B cell (primary cell): ENCODE measurements around the gene XCL2. TPM values are rescaled to one million over a fixed set of nuclear protein-coding genes. Genes with fewer than 3 reads are reported as not detected.
"Not testable (repeated sequence)": the region's sequence is repeated elsewhere in the genome, so short reads cannot be mapped to it uniquely, and the experiment has no call there.

Source experiments
- ATAC-seq: fragments of 200-7000 bp; cut with Tn5 transposase; one replicate; pipeline ENCODE4 v1.10.0; 2021; ENCODE audit warnings: low read depth, mild to moderate bottlenecking, moderate number of reproducible peaks, moderate library complexity
- CTCF ChIA-PET: fragments of 350-600 bp; sonication (Branson Sonifier 250); formaldehyde crosslinking; loops from one replicate; lab custom pipeline; 2021; ENCODE audit warnings: antibody characterized with exemption, inconsistent platforms; lab: Charles Lee
- POLR2A ChIA-PET: fragments of 350-600 bp; sonication (Branson Sonifier 250); formaldehyde crosslinking; loops from one replicate; lab custom pipeline; 2021; ENCODE audit warnings: antibody characterized with exemption; lab: Charles Lee
- DNase-seq: peaks from one replicate; pipeline ENCODE4 v3.0.0; 2013
- H2AFZ ChIP-seq: 2 replicates; pipeline ENCODE4 v1.6.1; 2012; ENCODE audit warnings: mild to moderate bottlenecking, low read depth, low read length; ENCODE audit not compliant: insufficient read depth, poor library complexity, severe bottlenecking
- H3K27ac ChIP-seq, 2 donors: 1 replicate in 1 of 2; 2 replicates in 1 of 2; pipeline ENCODE4 v1.5.1; 2012 to 2013; ENCODE audit warnings: low read length in 2 of 2, mild to moderate bottlenecking in 2 of 2, moderate library complexity in 1 of 2
- H3K27me3 ChIP-seq, 4 experiments: fragments of 200-600 bp in 1 of 4; sonication (generic) in 1 of 4; replicated peaks in 1 of 4; 1 replicate in 2 of 4; 2 replicates in 2 of 4; pipeline versions ENCODE4 v1.6.1 to v1.7.0; 2013 to 2016; ENCODE audit warnings: low read length in 3 of 4, mild to moderate bottlenecking in 2 of 4, mixed read lengths in 1 of 4, moderate library complexity in 1 of 4; ENCODE audit not compliant: insufficient read depth in 4 of 4, control insufficient read depth in 3 of 4; ENCODE audit errors: control extremely low read depth in 1 of 4
- H3K36me3 ChIP-seq, 2 experiments: replicated peaks in 1 of 2; 1 replicate in 1 of 2; 2 replicates in 1 of 2; pipeline versions ENCODE4 v1.6.1 to v1.7.1; 2013; ENCODE audit warnings: low read length in 1 of 2; ENCODE audit not compliant: insufficient read depth in 2 of 2, control insufficient read depth in 1 of 2; ENCODE audit errors: control extremely low read depth in 1 of 2, extremely low read depth in 1 of 2
- H3K4me1 ChIP-seq, 2 donors: fragments of 200-600 bp in 1 of 2; sonication (generic) in 1 of 2; 1 replicate in 1 of 2; 2 replicates in 1 of 2; pipeline versions ENCODE4 v1.5.1 to v1.6.1; 2013 to 2017; ENCODE audit warnings: low read length in 2 of 2; ENCODE audit not compliant: control insufficient read depth in 2 of 2, insufficient read depth in 2 of 2
- H3K4me2 ChIP-seq: replicated peaks from 2 replicates; pipeline ENCODE3; 2012; ENCODE audit warnings: mild to moderate bottlenecking, low read depth, low read length; ENCODE audit not compliant: poor library complexity, severe bottlenecking
- H3K4me3 ChIP-seq, 5 experiments: fragments of 200-600 bp in 1 of 5; sonication (generic) in 1 of 5; 1 replicate in 3 of 5; 2 replicates in 2 of 5; pipeline versions ENCODE4 v1.5.1 to v1.7.0; 2011 to 2016; ENCODE audit warnings: low read length in 4 of 5, mild to moderate bottlenecking in 4 of 5, low read depth in 2 of 5, control low read depth in 1 of 5, moderate library complexity in 1 of 5; ENCODE audit not compliant: insufficient read depth in 1 of 5; ENCODE audit errors: control extremely low read depth in 1 of 5, extremely low read depth in 1 of 5
- H3K79me2 ChIP-seq: fragments of 200-600 bp; sonication (generic); one replicate; pipeline ENCODE4 v1.6.0; 2016; ENCODE audit warnings: low read length; ENCODE audit not compliant: control insufficient read depth, insufficient read depth
- H3K9ac ChIP-seq: fragments of 200-600 bp; sonication (generic); 2 replicates; pipeline ENCODE4 v1.6.1; 2017; ENCODE audit warnings: mild to moderate bottlenecking, low read length, moderate library complexity
- H3K9me3 ChIP-seq, 3 donors: one replicate each; pipeline versions ENCODE4 v1.6.1 to v1.7.1; 2013; ENCODE audit warnings: low read length in 2 of 3; ENCODE audit not compliant: control insufficient read depth in 2 of 3, insufficient read depth in 1 of 3; ENCODE audit errors: control extremely low read depth in 1 of 3
- H4K20me1 ChIP-seq: 2 replicates; pipeline ENCODE4 v1.6.0; 2012; ENCODE audit warnings: mild to moderate bottlenecking, low read length; ENCODE audit not compliant: insufficient read depth, control insufficient read depth, poor library complexity, severe bottlenecking
- H3K27ac Mint-ChIP-seq: one replicate; pipeline ENCODE4 v1.8.0; 2021; ENCODE audit warnings: mixed read lengths
- H3K27me3 Mint-ChIP-seq: one replicate; pipeline ENCODE4 v1.8.0; 2021; ENCODE audit warnings: mixed read lengths
- H3K4me1 Mint-ChIP-seq: one replicate; pipeline ENCODE4 v1.8.0; 2021; ENCODE audit warnings: mixed read lengths
- H3K4me3 Mint-ChIP-seq: one replicate; pipeline ENCODE4 v1.8.0; 2021; ENCODE audit warnings: mixed read lengths
- H3K9me3 Mint-ChIP-seq: one replicate; pipeline ENCODE4 v1.8.0; 2022; ENCODE audit warnings: mixed read lengths; ENCODE audit not compliant: insufficient read depth
- WGBS: methylation state at CpG from one replicate; pipeline ENCODE4 v1.1.5; 2013; ENCODE audit warnings: missing lambda C conversion rate; ENCODE audit not compliant: insufficient coverage; 5-methylcytosine and 5-hydroxymethylcytosine counted together
- intact Hi-C: fragments of 100-400 bp; cut with micrococcal nuclease; formaldehyde crosslinking; loops from one replicate; pipeline ENCODE4 v1.10.0; 2022
- polyA plus RNA-seq: library from polyadenylated mRNA; depleted of rRNA; stranded (reverse); fragments of >200 nt; gene quantifications from 2 replicates; pipeline ENCODE4 v1.2.3, GENCODE V29; 2012
- total RNA-seq, 2 donors: library from RNA; stranded (reverse); fragments of 120-200 nt in 1 of 2; gene quantifications; 1 replicate in 1 of 2; 2 replicates in 1 of 2; pipeline versions ENCODE4 v1.2.3 to v1.2.4, GENCODE V29; 2013 to 2022

XCL2 gene
- total and polyA plus RNA-seq, 2 donors (not counting 1 experiment from before 2014, with no cell fraction given): 1.5 TPM; not detected in 1

DNA sequence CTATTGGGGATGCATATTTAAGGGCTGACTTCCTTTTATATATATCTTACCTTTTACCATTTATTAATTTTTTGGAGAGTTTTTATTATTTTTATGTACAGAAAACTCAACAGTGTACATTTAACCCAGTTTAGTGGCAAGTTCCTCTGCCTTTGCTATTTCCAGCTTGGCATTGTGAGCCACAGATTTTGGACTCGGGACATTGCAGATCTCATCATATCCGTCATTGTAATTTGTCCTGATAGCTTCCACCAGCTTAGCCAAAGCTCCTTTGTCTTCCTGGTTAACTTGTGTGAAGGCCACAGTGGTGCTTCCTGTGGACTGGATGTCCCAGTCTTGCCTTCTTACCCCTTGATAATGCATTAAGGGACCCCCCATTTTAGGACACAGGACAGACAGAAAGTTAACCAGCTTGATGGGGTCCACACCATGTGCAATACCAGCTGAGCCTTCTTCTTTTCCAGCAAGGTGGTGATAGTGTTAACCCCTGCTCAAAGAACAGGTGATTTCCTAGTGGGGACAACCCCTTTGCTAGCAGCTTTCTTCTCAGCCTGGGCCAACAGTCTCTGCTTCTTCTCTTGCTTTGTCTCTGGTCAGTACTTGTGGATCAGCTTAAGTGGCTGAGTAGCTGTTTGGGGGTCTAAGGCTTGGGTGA lies 34.9 kb upstream of the XCL2 start:
- H3K27ac Mint-ChIP-seq, DNase-seq, H3K9me3 Mint-ChIP-seq, H3K27me3 Mint-ChIP-seq, H2AFZ ChIP-seq, POLR2A ChIA-PET, H3K4me3 Mint-ChIP-seq, H3K4me3 ChIP-seq, H3K4me1 Mint-ChIP-seq, H3K36me3 ChIP-seq, H3K4me2 ChIP-seq, H3K4me1 ChIP-seq, H3K9ac ChIP-seq, H3K9me3 ChIP-seq, H4K20me1 ChIP-seq, ATAC-seq, H3K79me2 ChIP-seq, CTCF ChIA-PET, H3K27me3 ChIP-seq, H3K27ac ChIP-seq: not testable (repeated sequence)
- intact Hi-C loops: loop anchor here (2.0 kb wide), 1 partner anchor 36 kb away; the partner anchor contains the start of gene XCL2
- 95% methylated on average over 2 of the region's 2 CpGs for WGBS

DNA sequence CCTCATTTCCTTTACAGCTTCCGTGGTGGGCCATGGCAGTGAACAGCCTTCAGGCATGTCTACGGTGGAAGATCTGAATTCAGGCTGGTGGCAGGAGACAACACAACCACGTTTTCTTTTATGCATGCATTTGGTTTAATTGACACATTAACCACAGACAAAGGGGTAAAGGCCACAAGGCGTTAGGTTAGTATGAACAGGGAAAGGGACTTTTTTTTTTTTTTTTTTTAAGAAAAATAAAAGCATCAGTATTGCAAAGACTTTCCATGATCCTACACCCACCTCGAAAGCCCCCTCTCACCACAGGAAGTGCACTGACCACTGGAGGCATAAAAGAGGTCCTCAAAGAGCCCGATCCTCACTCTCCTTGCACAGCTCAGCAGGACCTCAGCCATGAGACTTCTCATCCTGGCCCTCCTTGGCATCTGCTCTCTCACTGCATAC lies 32.5 kb upstream of the XCL2 start, which contains the start of gene XCL1:
XCL1 (plus strand) TSS at position 361 of the 444 bp plus-strand sequence; CDS start at position 394, 33 bp downstream.
- H3K27ac ChIP-seq, H4K20me1 ChIP-seq, H3K9ac ChIP-seq, H3K4me3 Mint-ChIP-seq, H2AFZ ChIP-seq, intact Hi-C loops, H3K9me3 Mint-ChIP-seq, H3K4me1 ChIP-seq, H3K27me3 ChIP-seq, H3K4me2 ChIP-seq, CTCF ChIA-PET, ATAC-seq, POLR2A ChIA-PET, H3K79me2 ChIP-seq, DNase-seq, H3K27ac Mint-ChIP-seq, H3K36me3 ChIP-seq, H3K4me3 ChIP-seq, H3K9me3 ChIP-seq, H3K4me1 Mint-ChIP-seq: not testable (repeated sequence)
- H3K27me3 Mint-ChIP-seq: peaks cover 12% of the 10 kb centered on the region
- WGBS: no CpG with 5 or more reads among the region's 6 CpGs
